RCC 7860 (cell line): Measurements from ENCODE around the gene VASH1.
"Not testable (repeated sequence)": the region's sequence is repeated elsewhere in the genome, so short reads cannot be mapped to it uniquely, and the experiment has no call there.

Experiments
- DNase-seq: peaks from one replicate; pipeline ENCODE4 v3.0.0-alpha.2; 2015; ENCODE audit warnings: low spot score
- FAIRE-seq: peaks from 2 replicates; lab custom pipeline; 2012; peaks lifted over from hg19 to GRCh38; lab: Jason Lieb, UNC

VASH1 gene

GRCh38 chr14:76761136-76761959, at the start of gene VASH1:
TSS of gene VASH1 (plus strand) at chr14:76761468. CDS start at chr14:76762822, 1,354 bp downstream.
- DNase-seq (no peak), FAIRE-seq (no peak)

- no peak for FAIRE-seq
- no peak for DNase-seq
These were observed 48.1 kb upstream of the VASH1 start for GRCh38 chr14:76713121-76713520.

GRCh38 chr14:76714470-76714869, 46.8 kb upstream of the VASH1 start:
- no peak for DNase-seq
- no peak for FAIRE-seq

- FAIRE-seq (no peak), DNase-seq (no peak)
These were observed 46.2 kb upstream of the VASH1 start for GRCh38 chr14:76715101-76715500.

GRCh38 chr14:76715511-76716081, 45.7 kb upstream of the VASH1 start:
- no peak for DNase-seq
- no peak for FAIRE-seq

GRCh38 chr14:76716285-76716684, 45.0 kb upstream of the VASH1 start:
- DNase-seq = no peak
- FAIRE-seq = no peak

GRCh38 chr14:76717508-76718290, 43.6 kb upstream of the VASH1 start:
- FAIRE-seq = no peak
- no peak for DNase-seq

GRCh38 chr14:76718306-76719040, 42.8 kb upstream of the VASH1 start:
- no peak for FAIRE-seq

GRCh38 chr14:76719666-76720065, 41.6 kb upstream of the VASH1 start:
- FAIRE-seq (no peak), DNase-seq (no peak)

More at GRCh38 chr14:76718306-76719040, 42.8 kb upstream of the VASH1 start:
- no peak for DNase-seq

- no peak for DNase-seq
- no peak for FAIRE-seq
These were observed 40.9 kb upstream of the VASH1 start for GRCh38 chr14:76720382-76720813.

- DNase-seq, FAIRE-seq: not testable (repeated sequence)
These were observed 39.8 kb upstream of the VASH1 start for GRCh38 chr14:76721506-76721905.

GRCh38 chr14:76724651-76725550, 36.4 kb upstream of the VASH1 start:
- no peak for FAIRE-seq
- DNase-seq = no peak

- no peak for FAIRE-seq
These were observed 34.7 kb upstream of the VASH1 start for GRCh38 chr14:76726551-76726970.

GRCh38 chr14:76727384-76727783, 33.9 kb upstream of the VASH1 start:
- no peak for DNase-seq
- no peak for FAIRE-seq

More at GRCh38 chr14:76726551-76726970, 34.7 kb upstream of the VASH1 start:
- no peak for DNase-seq

- no peak for FAIRE-seq
- no peak for DNase-seq
These were observed 33.4 kb upstream of the VASH1 start for GRCh38 chr14:76727901-76728300.

GRCh38 chr14:76729258-76729657, 32.0 kb upstream of the VASH1 start:
- DNase-seq (no peak), FAIRE-seq (no peak)

- FAIRE-seq (no peak), DNase-seq (no peak)
These were observed 31.2 kb upstream of the VASH1 start for GRCh38 chr14:76729953-76730505.

- DNase-seq, FAIRE-seq: not testable (repeated sequence)
These were observed 26.8 kb upstream of the VASH1 start for GRCh38 chr14:76734501-76734900.

- no peak for FAIRE-seq
- no peak for DNase-seq
These were observed 24.8 kb upstream of the VASH1 start for GRCh38 chr14:76736514-76736913.
